HG02610 (cell line): ENCODE data around the gene ADGRE2.
"Not testable (repeated sequence)": the region's sequence is repeated elsewhere in the genome, so short reads cannot be mapped to it uniquely, and the experiment has no call there.

Source experiments
- ATAC-seq: cut with Tn5 transposase; IDR thresholded peaks from one replicate; pipeline ENCODE4 v1.9.1; 2021; ENCODE audit warnings: mild to moderate bottlenecking, moderate library complexity; ENCODE audit not compliant: unreplicated experiment

ADGRE2 gene

DNA sequence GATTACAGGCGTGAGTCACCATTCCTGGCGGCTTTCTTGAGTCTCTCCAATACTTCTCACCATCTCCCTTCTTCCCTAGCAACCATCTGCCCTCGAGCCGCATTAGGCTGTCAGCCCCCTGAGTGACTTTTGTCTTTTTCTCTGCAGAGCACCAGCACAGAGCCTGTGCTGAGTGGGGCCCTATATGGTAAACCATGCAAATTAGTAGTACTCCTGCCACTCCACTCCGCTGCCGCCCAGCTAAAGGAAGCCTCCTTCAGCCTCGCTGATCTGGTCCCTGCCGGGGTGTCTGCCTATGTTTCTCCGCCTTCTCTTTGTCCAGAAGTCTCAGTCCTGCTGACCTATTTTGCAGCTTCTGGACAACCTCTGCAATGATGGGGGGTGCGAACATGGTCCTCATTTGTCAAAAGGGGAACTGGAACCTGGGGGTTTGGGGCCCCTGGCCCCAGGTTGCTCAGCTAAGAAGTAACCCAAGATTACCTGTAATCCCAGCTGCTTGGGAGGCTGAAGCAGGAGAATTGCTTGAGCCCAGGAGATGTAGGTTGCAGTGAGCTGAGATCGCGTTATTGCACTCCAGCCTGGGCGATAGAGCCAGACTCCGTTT lies 2.4 kb upstream of the ADGRE2 start:
- not testable (repeated sequence) for ATAC-seq

DNA sequence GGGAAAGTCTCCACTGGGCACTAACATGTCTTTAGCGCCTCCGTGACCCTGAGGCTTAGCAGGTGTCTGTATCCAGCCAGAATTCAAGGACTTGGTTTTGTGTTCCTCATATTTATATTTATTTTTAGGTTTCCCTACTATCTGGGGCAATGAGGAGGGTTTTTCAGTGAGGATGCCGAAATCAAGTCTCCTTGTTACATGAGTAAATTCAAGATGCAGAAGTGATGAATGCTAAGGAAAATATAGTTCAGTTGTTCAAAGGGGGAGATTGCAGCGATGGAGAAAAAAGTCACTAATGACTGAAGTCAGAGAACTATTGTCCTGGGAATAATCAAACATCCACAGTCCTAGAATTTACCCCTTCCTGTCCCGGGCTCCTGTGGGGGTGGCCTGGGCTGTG lies 791 bp upstream of the ADGRE2 start:
- ATAC-seq, result no peak

DNA sequence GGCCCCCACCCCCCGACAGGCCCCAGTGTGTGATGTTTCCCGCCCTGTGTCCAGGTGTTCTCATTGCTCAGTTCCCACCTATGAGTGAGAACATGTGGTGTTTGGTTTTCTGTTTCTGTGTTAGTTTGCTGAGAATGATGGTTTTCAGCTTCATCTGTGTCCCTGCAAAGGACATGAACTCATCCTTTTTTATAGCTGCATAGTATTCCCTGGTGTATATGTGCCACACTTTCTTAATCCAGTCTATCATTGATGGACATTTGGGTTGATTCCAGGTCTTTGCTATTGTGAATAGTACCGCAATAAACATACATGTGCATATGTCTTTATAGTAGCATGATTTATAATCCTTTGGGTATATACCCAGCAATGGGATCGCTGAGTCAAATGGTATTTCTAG lies 715 bp downstream of the ADGRE2 start:
- ATAC-seq, result not testable (repeated sequence)

DNA sequence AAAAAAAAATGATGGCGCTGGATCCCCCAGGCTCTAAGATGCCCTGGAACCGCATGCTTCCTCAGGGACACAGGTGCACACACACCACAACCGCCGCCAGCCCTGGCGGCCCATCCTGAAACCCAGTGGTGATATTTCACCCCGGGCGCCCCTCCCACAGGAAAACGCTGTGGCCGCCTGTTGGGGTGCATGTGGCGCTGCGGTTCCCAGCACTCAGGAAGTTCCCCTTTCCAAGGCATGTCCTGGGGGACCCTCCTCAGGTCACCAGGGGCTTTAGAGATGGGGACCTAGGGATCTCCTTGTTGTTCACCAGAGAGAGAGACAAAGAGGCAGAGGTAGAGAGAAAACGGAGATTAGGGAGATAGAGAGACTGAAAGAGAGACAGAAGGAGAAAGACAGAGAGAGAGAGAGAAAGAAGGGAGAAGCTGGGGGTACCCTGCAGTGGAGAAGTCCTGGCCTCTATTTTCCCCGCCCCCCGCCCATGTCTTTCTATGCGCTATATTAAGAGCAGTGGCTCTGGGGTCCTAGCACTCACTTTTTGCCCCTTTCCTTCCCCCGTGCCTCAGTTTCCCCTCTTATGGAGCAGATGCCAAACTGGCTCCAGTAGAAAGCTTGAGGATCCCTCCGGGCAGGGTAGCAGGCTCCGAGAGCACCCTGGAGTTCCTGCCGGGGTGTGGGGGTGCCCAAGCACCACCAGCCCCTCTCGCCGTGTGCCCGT lies 2.3 kb downstream of the ADGRE2 start:
- ATAC-seq, result no peak

DNA sequence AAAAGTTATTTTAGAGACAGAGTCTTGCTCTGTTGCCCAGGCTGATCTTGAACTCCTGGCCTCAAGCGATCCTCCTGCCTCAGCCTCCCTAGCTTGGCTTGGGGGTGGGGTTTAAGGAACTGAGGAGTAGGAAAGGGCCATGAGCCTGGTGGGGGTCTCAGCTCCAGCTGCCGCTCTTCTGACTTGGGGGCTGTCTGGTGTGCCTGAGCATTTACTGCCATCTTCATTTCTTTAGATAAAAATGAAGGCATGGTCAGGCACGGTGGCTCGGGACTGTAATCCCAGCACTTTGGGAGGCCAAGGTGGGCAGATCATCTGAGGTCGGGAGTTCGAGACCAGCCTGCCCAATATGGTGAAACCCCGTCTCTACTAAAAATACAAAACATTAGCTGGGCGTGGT lies 3.0 kb downstream of the ADGRE2 start:
- ATAC-seq, result not testable (repeated sequence)

DNA sequence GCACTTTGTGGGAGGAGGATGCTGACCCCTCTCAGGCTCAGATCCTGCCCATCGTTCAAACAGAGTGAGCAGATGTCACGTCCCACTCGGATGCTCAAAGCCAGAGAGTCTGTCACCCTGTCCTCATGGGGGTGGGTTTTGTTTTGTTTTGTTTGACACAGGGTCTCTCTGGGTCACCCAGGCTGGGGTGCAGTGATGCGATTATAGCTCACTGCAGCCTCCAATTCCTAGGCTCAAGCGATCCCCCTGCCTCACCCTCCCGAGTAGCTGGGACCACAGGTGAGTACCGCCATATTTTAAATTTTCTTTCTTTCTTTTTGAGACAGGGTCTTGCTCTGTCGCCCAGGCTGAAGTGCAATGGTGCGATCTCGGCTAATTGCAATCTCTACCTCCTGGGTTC lies 4.0 kb downstream of the ADGRE2 start:
- ATAC-seq, result no peak

DNA sequence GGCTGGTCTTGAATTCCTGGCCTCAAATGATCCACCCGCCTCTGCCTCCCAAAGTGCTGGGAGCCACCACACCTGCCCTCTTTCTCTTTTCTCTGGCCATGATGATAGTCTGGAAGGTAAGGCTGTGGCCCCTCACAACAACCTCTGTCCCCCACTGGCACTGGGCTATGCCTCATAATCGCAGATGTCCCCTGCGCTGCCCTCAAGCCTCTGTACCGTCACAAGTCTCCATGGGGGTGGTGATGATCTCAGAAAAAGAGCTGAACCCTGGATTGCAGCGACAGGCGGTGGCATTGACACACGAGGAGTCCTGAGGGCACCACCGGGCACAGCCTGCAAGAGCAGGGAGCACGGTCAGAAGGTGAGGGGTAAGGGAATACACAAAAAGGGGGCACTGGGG lies 4.6 kb downstream of the ADGRE2 start:
- ATAC-seq, result not testable (repeated sequence)

DNA sequence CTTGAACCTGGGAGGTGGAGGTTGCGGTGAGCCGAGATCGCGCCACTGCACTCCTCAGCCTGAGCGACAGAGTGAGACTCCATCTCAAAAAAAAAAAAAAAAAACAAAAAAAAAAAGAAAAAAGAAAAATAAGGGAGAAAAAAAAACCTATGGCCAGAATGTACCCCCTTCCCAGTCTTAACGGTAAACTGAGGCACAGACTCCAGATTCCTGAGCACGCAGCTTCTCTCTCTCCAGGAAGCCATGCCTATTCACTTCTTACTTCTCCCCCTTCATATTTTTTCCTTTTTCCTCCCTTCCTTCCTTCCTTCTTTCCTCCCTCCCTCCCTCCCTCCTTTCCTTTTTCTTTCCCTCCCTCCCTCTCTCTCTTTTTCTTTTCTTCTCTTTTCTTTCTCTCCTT lies 5.4 kb downstream of the ADGRE2 start:
- no peak for ATAC-seq

DNA sequence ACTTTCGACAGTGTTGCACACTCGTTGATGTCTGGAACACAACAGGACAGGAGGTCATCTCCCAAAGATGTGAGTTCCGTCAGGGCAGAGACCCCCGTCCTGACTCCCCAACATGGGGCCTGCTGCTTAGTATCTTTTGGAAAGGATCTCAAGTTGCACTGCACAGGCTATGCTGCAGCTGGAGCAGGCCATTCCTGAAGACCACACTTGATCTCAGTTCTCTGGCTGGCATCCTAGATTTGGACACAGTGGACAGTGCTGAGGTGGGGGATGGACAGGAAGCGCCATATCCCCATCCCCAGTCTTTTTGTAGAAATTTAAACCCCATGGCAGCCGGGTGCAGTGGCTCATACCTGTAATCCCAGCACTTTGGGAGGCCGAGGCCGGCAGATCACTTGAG lies 5.9 kb downstream of the ADGRE2 start:
- ATAC-seq, result no peak

DNA sequence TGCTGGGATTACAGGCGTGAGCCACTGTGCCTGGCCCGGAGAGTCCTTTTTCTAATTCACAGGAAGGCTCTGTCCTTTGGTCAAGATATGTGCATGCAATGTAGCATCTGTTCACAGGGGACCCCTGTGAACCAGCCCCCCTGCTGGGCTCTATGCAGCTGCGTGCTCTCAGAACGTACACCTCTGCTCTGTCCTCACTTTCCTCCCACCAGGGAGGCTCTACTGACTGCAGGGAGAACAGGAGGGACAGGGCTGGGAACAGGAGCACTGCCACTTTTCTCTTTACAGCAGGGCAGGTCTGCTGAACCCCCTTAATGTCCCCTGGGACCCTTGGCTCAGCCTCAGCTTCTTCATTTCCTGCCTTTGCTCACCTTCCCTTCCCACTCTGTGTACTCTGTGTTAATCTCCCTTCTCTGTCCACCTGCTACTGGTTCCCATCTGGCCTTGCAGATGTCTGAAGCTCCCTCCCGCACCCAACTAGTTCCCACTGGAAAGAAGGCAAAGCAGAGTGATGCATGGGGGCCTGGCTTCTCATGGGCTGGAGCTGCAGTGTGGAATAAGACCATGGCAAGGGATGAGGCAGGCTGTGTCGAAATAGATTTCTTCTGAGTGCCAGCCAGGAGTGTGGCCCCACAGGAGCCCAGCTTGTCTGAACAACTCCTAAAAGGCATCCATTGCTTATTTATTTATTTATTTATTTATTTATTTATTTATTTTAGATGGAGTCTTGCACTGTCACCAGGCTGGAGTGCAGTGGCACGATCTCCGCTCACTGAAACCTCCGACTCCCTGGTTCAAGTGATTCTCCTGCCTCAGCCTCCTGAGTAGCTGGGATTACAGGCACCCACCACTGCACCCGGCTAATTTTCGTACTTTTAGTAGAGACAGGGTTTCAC lies 7.2 kb downstream of the ADGRE2 start:
- no peak for ATAC-seq

DNA sequence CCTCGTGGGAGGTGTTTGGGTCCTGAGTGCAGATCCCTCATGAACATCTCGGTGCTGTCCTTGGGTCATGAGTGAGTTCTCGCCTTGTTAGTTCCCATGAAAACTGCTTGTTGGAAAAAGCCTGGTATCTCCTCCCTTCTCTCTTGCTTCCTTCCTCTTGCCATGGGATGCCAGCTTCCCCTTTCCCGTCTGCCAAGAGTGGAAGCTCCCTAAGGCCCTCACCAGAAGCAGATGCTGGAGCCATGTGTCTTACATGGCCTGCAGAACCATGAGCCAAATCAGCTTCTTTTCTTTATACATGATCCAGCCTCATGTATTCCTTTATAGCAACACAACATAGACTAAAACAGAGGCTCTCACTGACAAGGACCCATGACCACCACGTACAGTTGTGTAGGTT lies 8.2 kb downstream of the ADGRE2 start:
- no peak for ATAC-seq

DNA sequence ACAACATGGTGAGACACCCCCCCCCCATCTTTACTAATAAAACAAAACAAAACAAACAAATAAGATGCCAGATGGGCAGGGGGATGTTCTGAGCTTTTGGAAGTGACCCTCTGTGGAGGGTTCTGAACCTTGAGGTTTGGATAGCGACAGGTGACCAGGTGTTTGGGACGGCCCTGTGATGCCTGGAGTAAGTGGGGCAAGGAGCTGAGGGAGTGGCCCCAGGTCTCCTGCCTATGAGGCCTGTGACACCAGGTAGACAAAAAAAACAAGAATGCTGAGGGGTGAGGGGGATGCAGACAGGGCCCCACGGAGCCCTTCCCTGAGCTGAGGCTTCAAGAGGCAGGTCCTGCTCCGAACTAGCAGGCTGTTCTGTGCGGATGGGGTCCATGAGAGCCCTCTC lies 9.2 kb downstream of the ADGRE2 start:
- no peak for ATAC-seq

DNA sequence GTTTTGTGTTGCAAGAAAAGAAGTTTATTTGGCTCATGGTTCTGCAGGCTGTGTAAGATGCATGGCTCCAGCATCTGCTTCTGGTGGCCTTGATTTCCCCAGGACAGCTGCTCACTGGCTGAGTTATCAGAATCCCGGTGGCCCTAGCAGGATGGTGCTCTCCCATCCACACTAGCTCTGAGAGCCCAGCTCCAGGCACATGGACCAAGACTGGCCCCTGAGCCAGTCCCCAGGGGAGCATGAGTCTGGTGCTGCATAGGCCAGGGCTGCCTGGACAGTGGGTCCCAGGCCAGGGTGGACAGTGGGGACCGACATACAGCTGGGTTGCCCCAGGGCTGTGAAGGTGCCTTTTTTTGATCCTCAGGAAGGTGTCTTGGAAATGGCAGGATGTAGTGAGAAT lies 10.4 kb downstream of the ADGRE2 start:
- no peak for ATAC-seq

DNA sequence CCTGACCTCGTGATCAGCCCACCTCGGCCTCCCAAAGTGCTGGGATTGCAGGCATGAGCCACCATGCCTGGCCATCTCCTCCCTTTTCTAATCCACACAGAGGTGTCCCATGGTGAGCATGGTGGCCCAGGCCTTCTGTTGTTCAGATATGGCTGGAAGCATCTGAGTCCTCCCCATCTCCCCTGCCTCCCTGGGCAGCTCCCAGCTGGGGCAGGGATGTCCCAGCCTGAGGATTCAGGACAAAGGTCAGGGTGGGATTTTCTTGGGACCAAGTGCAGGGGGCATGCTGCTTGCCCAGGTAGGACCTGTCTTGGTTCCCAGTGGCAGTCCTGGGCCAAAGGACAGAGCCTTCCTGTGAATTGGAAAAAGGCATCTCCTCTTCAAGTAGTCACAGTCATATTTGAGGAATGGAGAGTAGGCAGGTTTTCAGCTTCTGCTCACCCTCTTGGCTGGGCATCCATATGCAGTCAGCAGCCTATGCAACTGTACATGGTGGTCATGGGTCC lies 10.8 kb downstream of the ADGRE2 start:
- ATAC-seq, result no peak

DNA sequence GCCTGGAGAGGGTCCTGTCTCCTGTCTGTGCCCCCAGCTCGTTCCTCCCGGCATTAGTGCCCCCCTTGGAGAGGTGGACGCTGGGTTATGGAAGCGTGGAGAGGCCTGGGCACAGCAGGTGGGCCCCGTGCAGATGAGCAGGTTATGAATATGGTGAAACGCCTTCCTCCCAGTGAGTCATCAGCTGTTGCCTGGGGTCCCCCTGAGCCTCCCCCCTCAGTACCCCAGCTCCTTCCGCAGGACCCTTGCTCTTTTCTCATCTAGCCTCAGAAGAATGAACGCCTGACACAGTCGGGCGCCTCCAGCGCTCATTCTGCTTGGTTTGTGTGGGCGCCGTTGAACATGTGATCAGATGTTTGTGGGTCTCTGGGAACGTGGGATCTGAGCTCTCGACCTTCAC lies 12.5 kb downstream of the ADGRE2 start:
- not testable (repeated sequence) for ATAC-seq

DNA sequence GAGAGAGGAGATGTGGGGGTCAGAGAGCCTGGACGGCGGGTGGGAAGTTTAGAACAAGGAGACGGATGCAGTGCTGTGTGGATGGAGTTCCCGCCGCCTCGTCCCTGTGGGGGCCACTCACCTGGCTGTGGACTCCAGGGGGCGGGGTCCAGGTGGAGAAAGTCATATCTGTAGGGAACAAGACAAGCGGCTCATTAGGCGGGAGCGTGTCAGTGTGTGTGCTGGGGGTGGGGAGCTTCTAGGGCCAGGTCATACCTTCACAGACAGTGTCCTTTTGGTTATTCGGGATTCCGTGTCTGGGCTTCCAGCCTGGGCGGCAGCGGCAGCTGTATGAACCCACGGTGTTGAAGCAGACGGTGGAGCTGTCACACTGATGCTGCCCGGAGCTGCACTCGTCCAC lies 13.0 kb downstream of the ADGRE2 start:
- not testable (repeated sequence) for ATAC-seq

DNA sequence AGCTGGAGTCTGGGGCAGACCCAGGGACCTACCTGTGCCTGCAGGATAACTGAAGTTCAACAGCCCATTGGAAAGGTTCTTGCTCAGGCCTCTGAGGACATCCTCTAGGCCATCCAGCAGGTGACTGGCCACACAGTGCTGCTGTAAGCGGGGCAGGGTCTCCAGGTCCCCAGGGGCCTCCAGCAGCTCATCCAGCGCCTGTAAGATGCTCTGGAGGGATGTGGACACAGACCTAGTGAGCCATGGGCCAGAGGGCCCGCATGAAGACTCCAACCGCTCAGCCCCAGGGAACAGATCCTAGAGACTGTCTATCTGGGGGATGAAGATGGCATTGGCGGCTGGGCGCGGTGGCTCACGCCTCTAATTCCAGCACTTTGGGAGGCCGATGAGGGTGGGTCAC lies 14.0 kb downstream of the ADGRE2 start:
- ATAC-seq, result no peak

DNA sequence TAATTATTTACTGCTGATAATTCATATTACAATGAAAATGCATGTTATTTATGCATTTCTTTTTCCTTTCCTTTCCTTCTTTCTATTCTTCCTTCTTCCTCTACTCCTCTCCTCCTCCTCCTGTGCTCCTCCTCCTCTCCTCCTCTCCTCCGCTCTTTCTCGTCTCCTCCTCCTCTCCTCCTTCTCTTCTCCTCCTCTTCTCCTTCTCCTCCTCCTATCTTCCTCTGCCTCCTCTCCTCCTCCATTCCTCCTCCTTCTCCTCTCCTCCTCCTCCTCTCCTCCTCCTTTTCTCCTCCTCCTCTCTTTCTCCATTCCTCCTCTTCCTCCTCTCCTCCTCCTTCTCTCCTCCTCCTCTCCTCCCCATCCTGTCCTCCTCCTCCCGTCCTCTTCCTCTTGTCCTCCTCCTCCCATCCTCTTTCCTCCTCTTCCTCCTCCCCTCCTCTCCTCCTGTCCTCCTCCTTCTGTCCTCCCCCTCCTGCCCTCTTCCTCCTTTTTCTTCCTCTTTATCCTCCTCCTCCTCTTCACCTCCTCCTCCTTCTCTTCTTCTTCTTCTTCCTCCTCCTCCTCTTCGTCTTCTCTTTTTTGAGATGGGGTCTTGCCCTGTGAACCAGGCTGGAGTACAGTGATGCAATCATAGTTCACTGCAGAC lies 14.7 kb downstream of the ADGRE2 start:
- no peak for ATAC-seq

DNA sequence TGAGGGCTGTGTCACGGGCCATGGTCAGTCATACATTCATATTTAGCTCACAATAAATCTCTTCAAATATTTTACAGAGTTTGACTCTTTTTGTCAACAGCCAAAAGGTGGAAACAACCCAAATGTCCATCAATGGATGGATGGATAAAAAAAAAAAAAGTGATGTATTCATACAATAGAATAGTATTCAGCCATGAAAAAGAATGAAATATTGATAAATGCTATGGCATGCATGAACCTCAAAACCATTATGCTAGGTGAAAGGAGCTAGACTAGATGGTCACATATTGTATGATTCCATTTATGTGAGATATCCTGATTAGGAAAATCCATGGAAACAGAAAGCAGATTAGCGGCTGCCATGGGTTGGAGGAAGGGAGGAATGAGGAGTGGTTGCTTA lies 16.2 kb downstream of the ADGRE2 start:
- no peak for ATAC-seq

DNA sequence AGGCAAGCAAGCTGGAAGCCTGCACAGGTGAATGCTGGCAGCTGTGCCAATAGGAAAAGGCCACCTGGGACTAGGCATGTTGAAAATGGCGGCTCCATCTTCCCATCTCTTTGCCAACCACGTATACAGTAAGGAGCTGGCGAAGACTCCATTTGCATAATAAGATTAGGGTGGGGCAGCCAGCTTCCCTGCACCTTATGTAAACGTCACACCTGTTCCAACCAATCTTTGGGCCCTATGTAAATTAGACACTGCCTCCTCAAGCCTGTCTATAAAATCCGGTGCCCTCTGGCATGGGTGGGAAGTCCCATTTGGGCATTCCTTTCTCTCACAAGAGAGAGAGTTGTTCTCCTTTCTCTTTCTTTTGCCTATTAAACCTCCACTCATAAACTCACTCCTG lies 16.8 kb downstream of the ADGRE2 start:
- ATAC-seq, result no peak

DNA sequence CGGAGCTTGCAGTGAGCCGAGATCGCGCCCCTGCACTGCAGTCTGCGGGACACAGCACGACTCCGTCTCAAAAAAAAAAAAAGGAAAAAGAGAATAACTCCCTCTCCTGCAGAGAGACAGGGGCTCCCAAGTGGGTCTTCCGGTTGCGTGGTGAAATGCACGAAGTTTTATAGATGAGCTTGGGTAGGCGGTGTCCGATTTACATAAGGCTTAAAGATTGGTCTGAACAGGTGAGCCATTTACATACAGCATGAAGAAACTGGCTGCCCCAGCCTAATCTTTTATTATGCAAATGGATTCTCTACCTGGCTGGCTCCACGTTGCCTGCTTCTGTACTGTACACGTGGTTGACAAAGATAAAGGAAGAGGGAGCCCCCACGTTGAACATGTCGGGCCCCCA lies 19.5 kb downstream of the ADGRE2 start:
- ATAC-seq, result no peak
